ENCODE measurements around the gene LSMEM2.
"Not testable (repeated sequence)": the region's sequence is repeated elsewhere in the genome, so short reads cannot be mapped to it uniquely, and the experiment has no call there.

Gene LSMEM2

GRCh38 chr3:50278880-50279224 lies at the start of gene LSMEM2:
TSS of gene LSMEM2 (plus strand) at chr3:50279087. CDS start at chr3:50279114, 27 bp downstream.
- DNase-seq, result no peak

GRCh38 chr3:50229490-50229889 lies 49.4 kb upstream of the LSMEM2 start:
- no peak for DNase-seq

GRCh38 chr3:50230104-50230793 lies 48.6 kb upstream of the LSMEM2 start:
- no peak for DNase-seq

GRCh38 chr3:50230794-50231125 lies 48.1 kb upstream of the LSMEM2 start:
- no peak for DNase-seq

- no peak for DNase-seq
These were observed 47.3 kb upstream of the LSMEM2 start for GRCh38 chr3:50231581-50231980.

- no peak for DNase-seq
These were observed 46.6 kb upstream of the LSMEM2 start for GRCh38 chr3:50232303-50232702.

GRCh38 chr3:50233176-50233575 lies 45.7 kb upstream of the LSMEM2 start:
- no peak for DNase-seq

GRCh38 chr3:50235716-50236483 lies 43.0 kb upstream of the LSMEM2 start, which contains the start of gene GNAI2:
TSS of gene GNAI2 (plus strand) at chr3:50236204. CDS start at chr3:50236336, 132 bp downstream.
- peak; percentile 92 for DNase-seq

GRCh38 chr3:50236484-50237132 lies 42.3 kb upstream of the LSMEM2 start:
- DNase-seq, result no peak

- no peak for DNase-seq
These were observed 41.7 kb upstream of the LSMEM2 start for GRCh38 chr3:50237133-50237651.

GRCh38 chr3:50237754-50238548 lies 40.9 kb upstream of the LSMEM2 start:
- DNase-seq, result no peak

- peak; percentile 4 for DNase-seq
These were observed 40.3 kb upstream of the LSMEM2 start for GRCh38 chr3:50238549-50239026.

GRCh38 chr3:50239649-50240048 lies 39.2 kb upstream of the LSMEM2 start:
- no peak for DNase-seq

GRCh38 chr3:50241163-50241562 lies 37.7 kb upstream of the LSMEM2 start:
- no peak for DNase-seq

GRCh38 chr3:50241713-50242380 lies 37.0 kb upstream of the LSMEM2 start:
- DNase-seq, result no peak

- no peak for DNase-seq
These were observed 36.5 kb upstream of the LSMEM2 start for GRCh38 chr3:50242381-50242770.

- no peak for DNase-seq
These were observed 35.9 kb upstream of the LSMEM2 start for GRCh38 chr3:50242851-50243542.

- no peak for DNase-seq
These were observed 35.4 kb upstream of the LSMEM2 start for GRCh38 chr3:50243543-50243895.

GRCh38 chr3:50244813-50245212 lies 34.1 kb upstream of the LSMEM2 start:
- not testable (repeated sequence) for DNase-seq

GRCh38 chr3:50245251-50245745 lies 33.6 kb upstream of the LSMEM2 start:
- DNase-seq, result no peak

- no peak for DNase-seq
These were observed 32.9 kb upstream of the LSMEM2 start for GRCh38 chr3:50245831-50246516.

Measured in DMS 273 treated with DMSO at 0.1 percent for 48 hours (cell line).